ENCODE results near the gene MPEG1.

- TF ChIP-seq CTCF (conservative IDR thresholded peaks at IDR 0.05; ENCODE audit: low read depth, low read length) (no peak), SMC3 (IDR thresholded peaks at IDR 0.05; ENCODE audit: low read depth, low read length) (no peak), MAZ (IDR thresholded peaks at IDR 0.05; ENCODE audit: borderline replicate concordance, low read depth, low read length) (no peak), POLR2A (IDR thresholded peaks at IDR 0.05; ENCODE audit: low read depth, low read length) (no peak), CEBPB (IDR thresholded peaks at IDR 0.05; ENCODE audit: low read depth, low read length) (no peak), BHLHE40 (IDR thresholded peaks at IDR 0.05; ENCODE audit: low read depth, low read length) (no peak), MXI1 (IDR thresholded peaks at IDR 0.05; ENCODE audit: borderline replicate concordance, low read depth, low read length) (no peak), MAFK (IDR thresholded peaks at IDR 0.05; ENCODE audit: low read depth, low read length) (no peak)
These were observed 48.7 kb downstream of the MPEG1 start for GRCh38 chr11:59164028-59164427.
